ENCODE results near the gene HFE. TPM values are rescaled to one million over a fixed set of nuclear protein-coding genes. Genes with fewer than 3 reads are reported as not detected.

HFE gene
- total and polyA plus RNA-seq, 4 donors = 6.3 to 12.7 (median 8.2) TPM

Other genes starting within 250 kb of the HFE start
- 10 to 100 TPM in 1 of 2 donors, 1 to 10 TPM in 1; 1.6 to 13.6 TPM for gene SLC17A3, start 213.2 kb upstream of the HFE start, total RNA-seq
- gene SLC17A3, start 213.2 kb upstream of the HFE start, polyA plus RNA-seq = 10 to 100 TPM in 1 of 2 donors, 1 to 10 TPM in 1; 8.3 to 23.2 TPM
- gene SLC17A2, start 156.7 kb upstream of the HFE start, total RNA-seq = 10 to 100 TPM; 43.3 to 88.1 TPM
- gene SLC17A2, start 156.7 kb upstream of the HFE start, polyA plus RNA-seq = 10 to 100 TPM; 26.2 to 32.3 TPM
- gene TRIM38, start 124.6 kb upstream of the HFE start, total RNA-seq = 1 to 10 TPM; 2.9 to 3.9 TPM
- 1 to 10 TPM; 1.5 to 2.8 TPM for gene TRIM38, start 124.6 kb upstream of the HFE start, polyA plus RNA-seq